ENCODE measurements around the gene TSPAN14.

TSPAN14 gene

DNA sequence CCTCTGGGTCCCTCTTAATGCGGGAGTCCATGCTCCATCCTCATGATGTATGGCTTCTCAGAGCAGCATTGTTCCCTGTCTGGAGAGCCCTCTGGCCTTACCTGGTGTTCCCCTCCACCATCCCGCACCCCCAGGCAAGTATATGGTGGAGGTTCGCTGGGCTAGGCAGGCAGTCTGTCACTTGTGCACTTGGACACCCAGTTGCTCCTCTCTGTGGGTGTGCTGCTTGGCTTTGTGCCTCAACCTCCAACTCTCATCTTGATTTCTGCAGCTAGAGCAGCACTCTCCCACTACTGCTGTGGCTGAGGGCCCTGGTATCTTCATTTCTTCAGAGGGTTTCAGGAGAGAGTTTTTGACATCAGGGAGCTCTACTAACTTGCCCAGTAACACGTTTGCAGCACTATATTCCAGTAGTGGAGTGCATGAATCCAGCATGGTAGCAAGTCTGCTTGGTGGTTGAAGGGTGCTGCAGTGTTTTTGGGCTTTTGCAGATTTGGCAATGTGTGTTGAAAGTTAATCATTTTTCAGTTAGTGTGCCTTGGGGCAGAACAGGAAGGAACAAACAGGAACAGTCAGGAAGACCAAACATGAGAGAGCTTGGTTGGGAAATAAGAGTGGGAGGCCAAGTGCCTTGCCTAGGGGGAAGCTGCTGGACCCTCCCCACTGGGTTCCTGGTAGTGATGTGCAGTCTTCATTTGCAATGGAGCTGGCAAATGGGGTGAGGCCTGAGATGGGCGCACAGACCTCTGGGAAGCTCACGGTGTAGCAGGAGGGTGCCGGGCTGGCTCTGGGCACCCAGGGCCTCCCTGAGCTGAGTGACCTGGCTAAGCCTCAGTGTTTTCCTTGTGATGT, 37.4 kb downstream of the TSPAN14 start:
- no peak for DNase-seq

- no peak for DNase-seq
Observed at GRCh38 chr10:80492848-80493521, 38.9 kb downstream of the TSPAN14 start.

DNA sequence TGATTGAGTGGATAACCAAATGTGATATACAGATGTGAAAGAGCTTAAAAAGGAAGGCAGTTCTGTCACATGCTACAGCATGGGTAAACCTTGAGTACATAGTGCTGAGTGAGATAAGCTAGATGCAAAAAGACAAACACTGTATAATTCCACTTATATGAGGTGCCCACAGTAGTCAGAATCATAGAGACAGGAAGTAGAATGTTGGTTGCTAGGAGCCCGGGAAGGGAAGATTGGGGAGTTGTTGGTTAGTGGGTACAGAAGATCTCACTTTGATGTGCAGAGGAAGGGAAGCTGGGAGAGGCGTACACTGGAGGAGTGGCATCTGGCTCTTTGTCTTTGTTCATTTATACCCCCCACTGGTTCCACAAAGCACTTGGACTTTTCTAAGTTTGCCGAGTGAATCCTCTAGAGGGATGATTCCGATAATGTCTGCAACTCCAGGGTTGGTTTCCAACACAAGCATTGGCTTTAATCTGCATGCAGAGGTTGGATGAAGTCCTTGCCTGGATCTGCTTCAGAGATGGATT, 39.5 kb downstream of the TSPAN14 start:
- no peak for DNase-seq

DNA sequence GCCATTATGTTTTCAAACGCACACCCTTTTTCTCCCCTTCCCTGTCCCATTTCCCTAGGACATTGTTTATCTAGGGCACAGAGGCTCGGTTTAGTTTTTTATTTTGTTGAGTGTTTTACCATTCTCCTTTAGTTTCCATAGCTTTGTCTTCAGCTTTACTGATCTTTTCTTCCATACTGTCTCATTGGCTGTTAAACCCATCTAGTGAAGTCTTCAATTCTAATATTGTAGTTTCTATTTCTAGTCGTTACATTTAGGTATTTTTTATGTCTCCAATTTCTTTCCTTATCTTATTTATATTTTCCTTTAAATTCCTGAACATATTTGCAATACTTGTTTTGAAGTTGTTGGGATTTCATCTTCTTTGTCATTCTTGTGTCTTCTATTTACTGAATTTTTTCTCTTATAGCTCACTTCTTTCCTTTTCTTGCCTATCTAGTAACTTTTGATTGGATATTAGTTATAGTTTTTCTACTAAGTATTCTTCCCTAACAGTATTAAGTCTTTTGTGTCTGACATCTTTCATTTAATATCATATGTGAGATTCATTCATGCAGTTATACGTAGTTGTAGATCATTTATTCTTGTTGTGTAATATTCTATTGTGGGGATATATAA, 42.6 kb downstream of the TSPAN14 start:
- DNase-seq: no peak

DNA sequence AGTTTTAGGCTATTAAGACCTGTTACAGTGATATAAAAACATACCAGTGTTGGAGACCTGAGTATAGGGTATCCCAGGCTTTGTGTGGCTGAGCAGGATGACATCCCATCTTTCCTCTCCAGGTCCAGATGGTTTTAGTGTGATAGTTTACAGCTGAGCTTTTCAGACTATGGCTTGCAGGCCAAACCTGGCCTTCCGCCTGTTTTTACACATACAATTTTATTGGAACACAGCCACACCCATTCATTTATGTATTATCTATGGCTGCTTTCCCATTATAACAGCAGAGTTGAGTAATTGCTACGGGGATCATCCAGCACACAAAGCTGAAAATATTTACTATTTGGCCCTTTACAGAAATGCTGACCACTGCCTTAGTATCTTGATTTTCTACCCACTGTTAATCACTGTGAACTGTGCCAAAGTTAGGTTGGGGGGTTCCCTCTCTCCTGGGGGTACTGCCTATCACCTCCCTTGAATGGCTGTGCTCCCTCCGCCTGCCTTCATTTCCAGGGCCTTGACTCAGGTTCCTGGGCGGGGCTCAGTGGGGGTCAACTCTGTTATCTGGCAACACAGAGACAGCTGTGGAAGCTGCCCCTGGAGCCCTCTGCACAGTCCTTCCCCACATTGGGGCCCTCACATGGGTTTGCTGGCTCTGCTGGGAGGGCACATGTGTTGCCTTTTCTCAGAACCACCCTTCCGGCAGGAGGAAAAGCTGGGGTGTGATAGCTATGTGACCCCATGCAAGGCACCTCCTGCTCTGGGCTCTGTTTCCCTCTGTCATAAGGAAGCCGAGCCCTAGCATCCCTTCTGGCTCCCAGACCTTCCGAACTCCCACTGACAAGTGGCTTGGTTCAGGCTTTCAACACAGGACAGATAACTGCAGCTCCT, 43.3 kb downstream of the TSPAN14 start:
- DNase-seq: no peak

- DNase-seq: peak; percentile 51
Observed at GRCh38 chr10:80498078-80498832, 44.1 kb downstream of the TSPAN14 start.

DNA sequence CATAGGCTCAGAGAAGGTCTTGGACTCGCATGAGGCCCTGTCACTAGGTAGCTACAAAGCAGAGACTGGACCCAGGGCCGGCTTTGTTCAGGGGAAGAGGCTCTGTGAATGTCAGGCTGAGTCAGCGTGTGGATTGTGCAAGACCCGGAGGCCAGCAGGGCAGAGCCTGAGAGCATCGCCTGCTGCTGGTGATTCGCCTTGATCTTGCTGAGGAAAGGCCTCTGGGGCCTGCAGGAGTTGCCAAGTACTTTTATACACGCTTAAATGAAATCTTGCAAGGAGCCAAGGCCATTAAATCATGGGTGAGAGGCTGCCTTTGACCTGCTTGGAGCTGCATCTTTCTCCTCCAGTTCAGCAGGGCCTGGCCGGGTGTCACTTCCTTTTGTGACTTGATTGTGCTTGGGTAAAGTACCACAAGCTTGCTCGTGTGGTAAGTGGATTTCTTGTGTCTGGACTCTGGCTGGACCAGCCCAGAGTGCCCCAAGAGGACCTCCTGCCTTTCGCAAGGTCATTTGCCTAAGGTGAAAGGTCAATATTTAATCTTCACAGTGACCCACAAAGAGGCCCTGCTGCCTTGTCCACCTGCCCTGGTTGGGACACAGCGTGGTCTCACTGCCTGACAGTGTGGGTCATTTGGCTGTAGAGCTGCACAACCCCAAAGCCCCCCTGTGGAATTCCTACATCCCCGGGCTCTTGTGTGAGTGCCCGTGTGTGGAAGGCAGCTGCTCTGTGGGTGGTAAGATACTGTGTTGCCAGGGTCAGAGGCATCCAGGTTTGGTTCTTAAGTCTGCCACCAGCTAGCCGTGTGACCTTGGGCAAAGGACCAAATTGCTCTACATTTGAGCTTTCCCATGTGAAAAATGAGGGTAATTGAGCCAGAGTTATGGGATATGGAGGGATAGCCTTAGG, 45.0 kb downstream of the TSPAN14 start:
- peak; percentile 97 for DNase-seq

DNA sequence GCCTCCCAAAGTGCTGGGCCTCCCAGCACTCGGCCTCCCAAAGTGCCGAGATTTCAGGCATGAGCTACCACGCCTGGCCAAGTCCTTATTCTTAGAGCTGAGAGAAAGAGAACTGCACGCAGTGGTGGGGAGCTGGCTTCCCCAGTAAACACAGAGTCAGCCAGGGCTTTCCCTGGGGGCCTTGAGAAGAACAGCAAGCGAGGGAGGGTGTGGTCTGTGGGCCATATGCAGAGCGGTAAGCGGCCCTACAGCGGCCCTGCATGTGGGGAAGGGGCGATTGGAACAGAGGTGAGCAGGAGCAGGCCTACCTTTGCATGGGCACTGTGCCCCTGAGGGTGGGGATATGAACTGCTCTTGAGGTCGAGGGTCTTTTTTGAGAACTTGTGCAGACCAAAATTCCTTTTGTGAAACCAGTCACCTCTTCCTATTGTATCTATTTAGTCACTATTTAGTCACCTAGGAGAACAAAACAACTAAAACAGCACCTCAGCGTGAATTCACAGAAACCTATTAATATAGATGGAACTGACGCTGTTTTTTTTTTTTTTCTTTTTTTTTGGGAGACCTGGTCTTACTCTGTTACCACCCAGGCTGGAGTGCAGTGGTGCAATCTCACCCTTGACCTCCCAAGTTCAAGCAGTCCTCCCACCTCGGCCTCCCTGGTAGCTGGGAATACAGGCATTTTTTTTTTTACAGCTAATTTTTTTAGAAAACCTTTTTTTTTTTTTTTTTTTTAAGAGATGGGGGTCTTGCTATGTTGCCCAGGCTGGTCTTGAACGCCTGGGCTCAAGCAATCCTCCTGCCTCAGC, 46.7 kb downstream of the TSPAN14 start:
- peak; percentile 57 for DNase-seq

GRCh38 chr10:80501381-80501912, 47.3 kb downstream of the TSPAN14 start:
- peak; percentile 82 for DNase-seq

DNA sequence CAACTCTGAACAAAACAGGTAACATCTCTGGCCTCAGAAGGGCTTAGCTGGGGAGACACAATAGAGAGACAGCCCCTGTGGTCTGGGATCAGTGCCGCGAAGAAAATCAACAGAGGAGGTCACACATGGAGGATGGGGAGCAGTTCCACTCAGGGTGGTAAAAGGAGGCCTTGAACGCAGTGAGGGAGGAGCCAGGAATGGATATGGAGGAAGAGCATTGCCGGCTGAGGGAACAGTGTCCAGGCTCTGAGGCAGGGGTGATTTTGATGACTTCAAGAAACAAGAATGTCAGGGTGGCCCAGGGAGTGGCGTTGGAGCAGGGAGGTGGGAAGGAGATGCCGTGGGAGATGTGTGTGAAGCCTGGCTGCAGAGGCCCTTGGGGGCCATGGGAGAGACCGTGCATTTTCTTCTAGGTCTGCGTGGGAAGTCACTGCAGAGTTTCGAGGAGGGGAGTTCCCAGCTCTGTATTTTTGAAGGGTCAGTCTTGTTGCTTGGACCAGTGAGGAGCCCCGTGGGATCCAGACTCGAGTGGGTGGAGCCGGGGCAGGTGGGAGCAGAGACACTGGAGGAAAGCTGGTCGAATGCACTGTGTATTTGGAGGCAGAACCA, 47.9 kb downstream of the TSPAN14 start:
- DNase-seq: peak; percentile 85

- no peak for DNase-seq
Observed at GRCh38 chr10:80502621-80503583, 48.8 kb downstream of the TSPAN14 start.

DNA sequence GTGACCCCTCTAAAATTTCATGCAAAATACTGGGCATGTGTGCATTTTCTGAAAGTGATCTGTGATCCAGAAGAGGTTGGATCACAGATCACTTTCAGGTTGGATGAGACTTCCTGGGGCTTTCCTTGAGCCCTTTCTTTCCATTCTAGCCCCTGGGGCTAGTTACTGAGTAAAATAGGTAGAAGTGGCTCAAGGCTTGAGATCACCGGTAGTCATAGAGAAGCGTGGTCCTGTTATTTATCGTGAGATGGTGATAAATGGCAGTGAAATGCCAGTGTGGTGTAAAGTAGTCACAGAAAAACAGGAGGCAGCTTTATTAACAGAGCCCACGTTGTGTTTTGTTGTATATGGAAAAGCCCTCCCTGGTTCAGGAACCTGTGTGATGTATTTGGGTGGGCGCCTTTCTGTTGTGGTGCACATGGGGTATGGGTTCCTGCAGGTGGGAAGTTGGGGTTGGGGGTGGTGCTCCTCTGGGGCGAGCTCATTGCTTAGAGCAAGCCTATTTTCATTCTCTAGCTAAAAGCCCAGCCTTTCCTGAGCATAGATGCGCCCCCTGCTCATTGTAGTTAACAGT, 49.6 kb downstream of the TSPAN14 start:
- no peak for DNase-seq

GRCh38 chr10:80504158-80504811, 50.2 kb downstream of the TSPAN14 start:
- DNase-seq: peak; percentile 75

- DNase-seq: peak; percentile 77
Observed at GRCh38 chr10:80504897-80505465, 50.9 kb downstream of the TSPAN14 start.

- DNase-seq: peak; percentile 89
Observed at GRCh38 chr10:80506189-80506575, 52.1 kb downstream of the TSPAN14 start.

DNA sequence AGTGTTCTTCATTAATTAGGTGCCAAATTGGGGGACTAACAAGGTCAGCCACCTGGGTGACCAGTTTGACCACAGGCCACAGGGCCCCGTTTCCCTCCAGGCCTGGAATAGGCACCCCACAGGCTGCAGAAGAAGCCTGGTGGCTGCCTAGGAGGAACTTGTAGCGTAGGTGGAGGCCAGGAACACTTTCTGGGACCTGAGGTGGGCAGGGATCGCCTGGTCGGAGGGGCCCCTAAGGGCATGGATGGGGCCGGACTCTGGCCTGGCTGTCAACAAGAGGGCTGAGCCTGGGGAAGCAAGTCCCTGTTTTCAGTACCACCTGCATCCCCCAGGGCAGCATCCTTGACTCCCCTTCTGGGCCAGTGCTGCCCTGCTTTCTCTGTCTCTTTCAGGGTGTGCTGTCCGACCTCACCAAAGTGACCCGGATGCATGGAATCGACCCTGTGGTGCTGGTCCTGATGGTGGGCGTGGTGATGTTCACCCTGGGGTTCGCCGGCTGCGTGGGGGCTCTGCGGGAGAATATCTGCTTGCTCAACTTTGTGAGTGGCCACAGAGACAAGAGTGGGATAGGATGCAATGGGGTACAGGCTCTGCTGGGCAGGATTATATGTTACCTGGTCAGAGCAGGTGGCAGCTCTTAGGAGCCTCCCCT, 52.9 kb downstream of the TSPAN14 start:
- no peak for DNase-seq
